Caki2 (cell line): Measurements from ENCODE around the gene TMEM255B. TPM values are rescaled to one million over a fixed set of nuclear protein-coding genes. Genes with fewer than 3 reads are reported as not detected.
"Not testable (repeated sequence)": the region's sequence is repeated elsewhere in the genome, so short reads cannot be mapped to it uniquely, and the experiment has no call there.

Experiments used
- DNase-seq: peaks from one replicate; pipeline ENCODE4 v3.0.0-alpha.2; 2015; ENCODE audit warnings: low read depth
- in situ Hi-C: cut with HindIII; loops from 2 replicates; pipeline ENCODE4 v1.10.0; 2016; ENCODE audit warnings: low sequenced_read_pairs, low pct_unique_long_range_greater_than_20kb, mixed read lengths
- total RNA-seq: library from RNA; depleted of rRNA; stranded (reverse); fragments of >200 nt; shearing (Covaris generic); gene quantifications from 2 replicates; pipeline ENCODE4 v1.2.3, GENCODE V29; 2014; ENCODE audit warnings: low replicate concordance

TMEM255B gene
- total RNA-seq, 1 experiment from 2014 or later = not detected

DNA sequence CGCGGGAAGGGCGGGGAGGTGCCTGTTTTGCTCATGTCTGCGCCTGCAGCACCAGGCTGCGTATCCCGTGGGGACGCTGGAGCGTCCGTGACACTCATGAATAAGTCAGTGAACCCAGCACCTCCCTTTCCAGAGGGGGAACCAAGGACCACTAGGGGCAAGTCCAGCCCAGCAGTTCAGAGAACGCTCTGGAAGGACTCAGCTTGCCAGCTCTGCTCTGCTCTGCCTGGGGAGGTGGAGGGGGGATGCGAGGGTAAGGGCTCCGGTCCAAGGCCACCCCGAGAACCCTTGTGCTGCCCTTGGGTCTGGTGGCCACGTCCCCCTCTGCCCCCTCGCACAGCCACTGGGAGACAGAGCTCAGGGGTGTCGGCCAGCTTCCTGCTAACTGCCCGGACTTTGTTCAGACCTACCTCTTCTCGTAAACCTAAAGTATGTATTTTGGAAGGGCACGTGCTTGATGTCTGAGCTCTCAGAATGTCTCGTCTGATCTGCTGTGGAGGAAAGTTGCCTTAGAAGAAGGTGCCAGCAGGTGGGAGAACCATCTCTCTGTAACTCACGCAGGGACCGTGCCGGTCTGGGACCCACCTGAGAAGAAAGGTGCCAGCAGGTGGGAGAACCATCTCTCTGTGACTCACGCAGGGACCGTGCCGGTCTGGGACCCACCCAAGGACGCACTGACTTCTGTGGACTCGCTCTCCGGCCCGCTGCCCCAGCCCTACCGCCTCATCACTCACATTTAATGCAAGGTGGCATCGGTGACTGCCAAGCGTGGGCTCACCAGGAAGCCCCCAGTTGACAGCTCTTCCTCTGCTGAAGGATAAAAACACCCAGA is 34.1 kb downstream of the TMEM255B start:
- no peak for DNase-seq
- in situ Hi-C loops = no loop called here

DNA sequence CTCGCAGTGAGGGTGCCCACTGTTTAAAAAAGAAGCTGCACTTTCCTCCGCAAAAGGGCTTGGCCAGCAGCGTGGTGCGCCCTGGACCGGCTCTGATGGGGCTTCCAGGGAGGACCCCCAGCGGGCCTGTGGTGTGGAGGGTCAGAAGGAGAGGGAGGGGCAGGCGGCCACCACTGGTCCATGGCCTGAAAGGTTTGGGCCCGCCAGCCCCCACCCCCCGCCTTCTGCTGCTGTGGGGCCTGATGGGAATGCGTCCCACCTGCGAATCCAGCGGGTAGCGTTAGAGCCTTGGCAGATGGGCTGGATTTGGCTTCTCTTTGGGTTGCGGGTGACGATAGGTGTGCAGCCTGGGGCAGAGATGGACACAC is 34.7 kb downstream of the TMEM255B start:
- DNase-seq = no peak
- in situ Hi-C loops = no loop called here

DNA sequence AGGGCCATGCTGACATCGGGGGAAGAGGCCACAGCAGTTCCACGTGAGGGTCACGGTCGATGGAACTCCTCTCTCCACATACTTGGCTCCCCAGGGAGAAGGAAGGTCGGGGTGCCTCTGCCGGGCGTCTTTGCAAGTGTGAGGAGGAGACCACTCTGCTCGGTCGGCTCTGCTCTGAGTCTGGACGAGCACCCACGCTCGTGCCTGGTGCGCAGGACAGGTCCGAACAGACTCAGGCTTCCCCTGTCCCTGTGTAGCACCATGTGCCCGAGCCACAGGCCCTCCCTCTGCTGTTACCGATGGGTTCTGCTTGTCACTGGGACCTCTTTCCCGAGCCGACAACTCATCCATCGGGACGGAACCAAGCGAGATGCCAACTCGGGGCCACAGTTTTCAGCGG is 35.1 kb downstream of the TMEM255B start:
- no peak for DNase-seq
- in situ Hi-C loops = no loop called here

DNA sequence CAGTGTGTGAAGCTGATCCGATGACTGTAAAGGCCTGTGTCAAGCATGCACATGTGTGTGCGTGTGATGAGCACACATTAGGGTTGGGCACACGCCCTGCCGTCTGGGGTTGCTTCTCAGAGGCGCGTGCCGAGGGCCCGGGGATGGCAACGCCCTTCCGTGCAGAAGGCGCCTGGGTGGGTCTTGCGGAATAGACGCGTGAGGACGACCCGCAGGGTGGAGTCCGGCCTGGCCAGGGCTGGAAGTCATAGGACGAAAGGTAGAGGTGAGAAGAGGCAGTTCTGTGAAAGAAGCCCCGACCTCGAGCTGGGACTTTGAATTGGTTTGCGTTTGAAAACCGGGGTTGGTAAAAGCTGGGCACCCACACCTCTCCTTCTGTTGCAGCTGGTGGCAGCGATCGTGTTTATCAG is 35.7 kb downstream of the TMEM255B start:
- no peak for DNase-seq
- in situ Hi-C loops = no loop called here

DNA sequence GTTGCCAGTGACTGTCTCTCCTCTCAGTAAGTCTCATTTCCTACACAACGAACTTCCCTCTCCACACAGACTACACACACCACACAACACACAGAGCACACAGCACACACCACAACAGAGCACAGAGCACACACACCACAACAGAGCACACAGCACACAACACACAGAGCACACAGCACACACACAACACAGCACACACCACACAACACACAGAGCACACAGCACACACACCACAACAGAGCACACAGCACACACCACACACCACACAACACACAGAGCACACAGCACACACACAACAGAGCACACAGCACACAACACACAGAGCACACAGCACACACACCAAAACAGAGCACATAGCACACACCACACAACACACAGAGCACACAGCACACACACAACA is 36.3 kb downstream of the TMEM255B start:
- DNase-seq, in situ Hi-C loops: not testable (repeated sequence)

DNA sequence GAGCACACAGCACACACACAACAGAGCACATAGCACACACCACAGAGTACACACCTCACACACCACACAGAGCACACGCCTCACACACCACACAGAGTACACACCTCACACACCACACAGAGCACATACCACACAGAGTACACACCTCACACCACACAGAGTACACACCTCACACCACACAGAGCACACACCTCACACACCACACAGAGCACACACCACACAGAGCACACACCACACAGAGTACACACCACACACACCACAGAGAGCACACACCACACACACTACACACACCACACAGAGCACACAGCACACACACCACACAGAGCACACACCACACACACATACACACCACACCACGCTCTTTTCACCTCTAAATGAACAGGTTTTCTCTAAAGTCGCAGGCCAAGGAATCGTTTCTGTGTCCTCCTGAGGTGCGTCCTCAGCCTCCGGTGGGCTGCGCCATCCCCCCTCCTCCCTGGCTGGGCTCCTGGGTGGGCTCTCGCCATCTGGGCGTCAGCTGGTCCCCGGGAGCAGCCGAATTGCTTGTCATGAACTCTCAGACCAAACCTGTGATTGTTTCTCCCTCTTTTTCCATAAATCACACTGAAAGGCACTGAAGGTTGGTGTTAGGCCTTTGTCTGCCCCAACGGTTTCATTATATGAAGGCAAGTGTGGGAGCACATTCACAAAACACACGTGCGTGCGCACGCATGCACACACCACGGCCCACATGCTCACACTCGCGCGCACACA is 37.4 kb downstream of the TMEM255B start:
- no peak for DNase-seq
- in situ Hi-C loops = no loop called here

DNA sequence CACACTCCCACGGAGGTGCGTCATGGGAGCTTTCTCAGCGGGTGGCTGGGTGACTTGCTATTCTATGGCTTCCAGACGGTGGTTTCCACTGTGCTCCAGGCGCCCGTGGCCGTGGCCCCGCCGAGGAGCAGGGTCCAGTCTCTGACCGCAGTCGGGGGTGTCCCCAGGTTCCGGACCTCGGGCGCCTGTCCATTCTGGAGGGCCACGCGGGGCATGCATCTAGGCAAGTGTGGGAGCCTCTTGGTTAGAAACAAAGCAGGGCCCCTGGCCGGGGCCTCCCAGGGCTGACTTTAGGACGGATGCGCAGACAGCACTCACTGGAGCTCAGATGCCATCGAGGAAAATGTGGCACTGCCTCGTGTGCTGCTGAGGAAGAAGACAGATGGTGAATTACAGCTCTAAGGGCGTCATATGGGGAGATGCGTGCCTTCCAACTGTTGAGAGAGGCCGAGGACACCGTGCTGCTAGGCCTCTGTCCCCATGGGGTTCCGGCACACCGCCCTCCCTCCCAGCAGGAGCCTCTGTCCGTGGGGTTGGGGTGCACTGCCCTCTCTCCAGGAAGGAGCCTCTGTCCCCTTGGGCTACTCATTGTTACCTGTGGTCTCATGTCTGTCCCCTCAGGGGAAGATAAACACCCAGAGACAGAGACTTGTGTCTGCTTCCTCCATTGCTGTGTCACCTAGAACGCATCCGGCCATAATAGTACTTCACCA is 38.1 kb downstream of the TMEM255B start:
- DNase-seq = no peak
- in situ Hi-C loops = no loop called here

DNA sequence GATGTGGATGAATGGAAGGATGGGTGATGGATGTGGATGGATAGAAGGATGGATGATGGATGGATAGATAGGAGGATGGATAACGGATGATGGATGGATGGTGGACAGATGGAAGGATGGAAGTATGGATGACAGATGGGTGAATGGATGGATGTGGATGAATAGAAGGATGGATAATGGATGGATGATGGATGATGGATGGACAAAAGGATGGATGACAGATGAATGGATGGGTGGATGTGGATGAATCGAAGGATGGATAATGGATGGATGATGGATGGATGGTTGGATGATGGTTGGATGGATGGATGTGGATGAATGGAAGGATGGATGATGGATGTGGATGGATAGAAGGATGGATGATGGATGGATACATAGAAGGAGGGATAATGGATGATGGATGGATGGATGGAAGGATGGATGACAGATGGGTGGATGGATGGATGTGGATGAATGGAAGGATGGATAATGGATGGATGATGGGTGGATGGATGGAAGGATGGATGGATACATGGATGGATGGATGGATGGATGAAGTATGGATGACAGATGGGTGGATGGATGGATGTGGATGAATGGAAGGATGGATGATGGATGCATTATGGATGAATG is 39.3 kb downstream of the TMEM255B start:
- in situ Hi-C loops = no loop called here
- no peak for DNase-seq

DNA sequence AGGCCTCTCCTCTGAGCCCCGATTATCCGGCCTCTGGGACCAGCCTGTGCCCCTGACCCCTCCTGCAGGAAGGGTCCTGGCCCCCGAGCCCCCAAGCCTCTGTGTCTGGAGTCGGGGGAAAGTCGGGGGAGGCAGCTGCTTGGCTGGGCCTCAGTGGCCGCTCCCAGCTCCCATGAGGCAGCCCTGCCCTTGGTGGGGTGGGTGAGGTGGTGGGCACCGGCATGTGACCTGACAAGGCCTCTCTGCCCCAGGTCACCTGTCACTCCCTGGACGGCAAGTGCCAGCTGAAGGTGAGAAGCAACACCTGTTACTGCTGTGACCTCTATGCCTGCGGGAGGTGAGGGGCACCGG is 41.5 kb downstream of the TMEM255B start:
- in situ Hi-C loops = no loop called here
- DNase-seq = no peak

DNA sequence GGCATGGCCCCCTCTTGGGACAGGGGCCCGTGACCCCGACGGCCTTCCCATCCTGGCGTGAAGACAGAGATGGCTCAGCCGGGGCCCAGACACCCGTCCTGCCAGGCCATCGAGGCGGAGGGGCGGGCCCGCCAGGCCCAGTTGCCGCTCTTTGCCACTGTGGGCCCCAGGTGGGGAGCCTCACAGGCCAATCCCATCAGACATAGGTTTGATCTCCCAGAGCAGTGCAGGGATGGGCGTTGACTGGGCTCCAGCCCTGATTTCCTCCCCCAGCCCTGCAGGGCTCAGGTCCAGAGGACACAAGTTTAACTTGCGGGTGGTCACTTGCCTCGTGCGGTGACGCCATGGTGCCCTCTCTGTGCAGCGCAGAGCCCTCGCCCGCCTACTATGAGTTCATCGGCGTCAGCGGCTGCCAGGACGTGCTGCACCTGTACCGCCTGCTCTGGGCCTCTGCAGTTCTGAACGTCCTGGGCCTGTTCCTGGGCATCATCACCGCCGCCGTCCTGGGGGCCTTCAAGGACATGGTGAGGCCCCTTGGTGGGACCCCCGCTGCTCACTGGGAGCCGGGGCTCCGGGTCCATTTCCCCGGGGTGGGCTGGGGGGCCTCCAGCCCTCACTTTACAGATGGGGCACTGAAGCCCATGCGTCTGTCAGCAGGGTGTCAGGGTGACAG is 42.4 kb downstream of the TMEM255B start:
- in situ Hi-C loops = no loop called here
- no peak for DNase-seq

DNA sequence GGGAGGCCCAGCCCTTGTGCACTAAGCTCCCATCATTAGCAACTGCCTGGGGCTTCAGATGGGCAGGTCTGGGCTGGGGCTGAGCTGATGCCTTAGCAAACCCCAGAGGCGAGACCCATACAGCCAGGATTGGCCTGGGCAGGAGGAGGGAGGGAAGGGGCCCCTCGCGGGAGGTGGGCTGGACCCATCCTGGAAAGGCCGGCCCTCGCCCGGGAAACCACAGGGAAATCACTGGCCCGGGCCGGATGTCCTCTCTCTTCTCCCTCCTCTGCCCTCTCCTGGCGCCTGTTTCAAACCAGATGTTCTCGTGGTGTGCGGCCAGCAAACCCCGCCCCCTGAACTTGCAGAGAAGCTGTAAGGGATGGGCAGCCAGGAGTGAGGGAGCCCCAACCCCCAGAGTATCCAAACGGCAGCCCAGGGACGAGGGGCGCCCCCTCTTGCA is 43.1 kb downstream of the TMEM255B start:
- peak; percentile 29 for DNase-seq
- in situ Hi-C loops = no loop called here

DNA sequence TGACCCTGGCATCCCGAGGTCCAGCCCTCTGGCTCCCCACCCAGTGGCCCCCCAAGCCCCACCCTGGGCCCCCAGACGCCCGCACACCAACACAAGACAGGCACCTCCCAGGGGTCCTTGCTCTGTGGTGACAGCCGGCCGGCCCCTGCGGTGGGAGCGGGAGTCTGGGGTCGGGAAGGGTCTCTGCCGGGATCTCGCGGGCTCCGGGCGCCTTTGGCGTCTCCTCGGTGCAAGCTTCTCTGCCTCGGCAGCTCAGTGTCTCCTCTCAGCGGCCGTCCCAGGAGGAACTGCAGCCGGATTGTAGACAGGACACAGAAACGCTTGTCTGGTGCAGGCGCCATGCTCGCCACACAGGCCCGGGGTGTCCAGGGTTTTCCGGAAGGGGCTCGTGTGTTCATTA is 43.7 kb downstream of the TMEM255B start:
- DNase-seq = no peak
- in situ Hi-C loops = no loop called here

DNA sequence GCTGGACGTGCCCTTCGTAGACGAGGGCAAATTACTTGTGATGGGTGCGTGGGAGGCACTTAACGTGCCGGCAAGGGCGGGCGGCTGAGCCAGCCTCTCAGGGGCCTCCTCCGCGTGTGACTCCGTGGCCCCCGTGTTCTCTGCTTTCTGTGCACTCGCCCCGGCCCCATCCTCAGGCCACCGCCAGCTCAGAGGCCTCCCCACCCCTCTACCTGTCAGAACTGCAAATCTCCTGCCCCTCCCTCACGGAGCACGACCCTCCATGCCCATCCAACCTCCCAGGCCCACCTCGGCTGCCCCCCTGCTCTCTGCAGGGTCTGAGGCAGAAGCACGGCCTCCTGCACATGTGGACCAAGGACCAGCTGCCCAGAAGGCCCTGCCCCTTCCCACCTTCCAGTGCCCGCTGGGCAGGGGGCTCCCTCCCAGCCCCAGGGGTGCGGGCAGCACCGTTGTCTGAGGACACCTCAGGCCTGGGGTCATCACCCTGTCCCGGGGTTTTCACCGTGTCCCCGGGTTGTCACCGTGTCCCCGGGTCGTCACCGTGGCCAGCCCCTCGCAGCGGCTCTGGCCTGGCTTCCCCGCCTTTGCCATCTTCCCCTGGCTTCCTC is 44.5 kb downstream of the TMEM255B start:
- in situ Hi-C loops = no loop called here
- DNase-seq = no peak

DNA sequence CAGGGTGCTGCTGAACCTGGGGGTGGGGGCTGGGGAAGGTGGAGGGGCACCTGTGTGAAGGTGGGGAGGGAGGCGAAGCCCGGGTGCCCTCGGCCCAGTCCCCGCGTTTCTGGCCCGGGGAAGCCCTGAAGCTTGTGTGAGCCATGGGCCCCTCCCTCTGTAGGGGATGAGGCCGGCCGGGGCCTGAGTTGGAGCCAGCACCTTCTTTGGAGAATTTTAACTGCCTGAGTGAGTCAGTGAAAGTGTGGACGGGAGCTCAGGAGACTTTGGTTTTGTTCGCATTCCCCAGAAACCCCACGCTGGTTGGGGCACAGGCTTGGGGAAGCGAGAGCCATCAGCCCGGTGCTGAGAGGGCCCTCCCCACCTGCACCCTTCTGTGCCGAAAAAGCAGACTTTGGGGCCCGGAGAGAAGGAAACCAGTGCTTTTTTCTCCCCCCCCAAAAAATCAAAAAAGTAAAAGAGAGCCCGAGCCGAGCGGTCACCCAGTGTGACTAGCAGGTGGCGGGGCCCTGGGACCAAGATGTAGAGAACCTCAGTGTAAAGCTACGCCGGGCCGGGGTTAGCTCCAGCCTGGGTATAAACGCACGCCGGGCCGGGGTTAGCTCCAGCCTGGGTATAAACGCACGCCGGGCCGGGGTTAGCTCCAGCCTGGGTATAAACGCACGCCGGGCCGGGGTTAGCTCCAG is 45.1 kb downstream of the TMEM255B start:
- no peak for DNase-seq
- in situ Hi-C loops = no loop called here

DNA sequence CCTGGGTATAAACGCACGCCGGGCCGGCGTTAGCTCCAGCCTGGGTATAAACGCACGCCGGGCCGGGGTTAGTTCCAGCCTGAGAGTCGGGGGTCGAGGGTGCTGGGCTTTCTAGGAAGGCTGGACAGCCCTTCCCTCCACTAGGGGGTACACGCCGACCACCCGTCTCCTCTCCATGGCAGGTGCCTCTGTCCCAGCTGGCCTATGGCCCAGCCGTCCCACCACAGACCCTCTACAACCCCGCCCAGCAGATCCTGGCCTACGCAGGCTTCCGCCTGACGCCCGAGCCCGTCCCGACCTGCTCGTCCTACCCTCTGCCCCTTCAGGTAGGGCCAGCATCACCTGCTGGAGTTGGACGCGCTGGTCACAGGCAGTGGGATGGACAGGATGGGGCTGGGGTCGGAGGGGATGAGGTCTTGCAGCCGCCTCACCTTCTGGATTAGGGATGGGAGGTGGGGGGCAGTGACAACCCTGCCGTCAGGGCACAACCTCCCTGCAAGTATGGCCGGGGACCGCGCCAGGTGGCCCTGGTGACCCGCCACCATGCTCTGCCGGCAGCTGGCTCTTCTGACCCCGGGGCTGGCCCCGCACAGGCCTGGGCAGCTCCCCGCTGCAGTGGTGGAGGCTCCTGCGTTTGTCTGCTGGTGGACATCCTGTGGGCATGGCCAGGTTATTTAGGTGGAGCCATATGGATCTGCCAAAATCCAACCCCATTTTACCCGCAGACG is 45.8 kb downstream of the TMEM255B start:
- in situ Hi-C loops = no loop called here
- DNase-seq = no peak

DNA sequence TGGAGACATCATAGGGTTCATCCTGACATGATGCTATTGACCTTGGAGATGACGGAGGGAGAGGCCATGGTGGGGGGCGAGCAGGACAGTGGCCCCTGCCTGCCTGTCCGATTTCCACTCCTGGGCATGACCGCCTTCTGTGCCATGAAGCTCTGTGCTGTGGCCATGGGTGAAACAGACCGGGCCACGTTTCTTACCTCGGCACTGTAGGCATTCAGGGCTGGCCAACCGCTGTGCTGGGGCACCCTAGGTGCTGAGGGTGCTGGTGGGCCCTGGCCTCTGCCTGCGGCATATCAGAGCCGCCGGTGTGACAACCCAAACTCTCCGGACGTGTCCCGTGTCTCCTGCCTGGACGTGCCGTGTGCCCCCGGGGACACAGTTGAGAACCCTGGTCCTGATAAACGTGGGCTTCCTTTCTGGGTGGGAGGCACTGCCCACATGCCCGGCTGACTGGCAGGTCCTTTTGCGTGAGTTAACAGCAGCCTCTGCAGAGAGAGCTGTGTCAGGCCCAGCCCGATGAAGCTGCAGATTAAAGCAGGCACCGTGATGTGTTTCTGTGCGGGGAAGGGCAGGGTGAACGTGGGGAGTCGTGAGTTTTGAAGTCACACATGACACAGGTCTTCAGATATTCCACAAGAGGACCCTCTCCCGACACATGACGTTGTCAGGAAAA is 46.5 kb downstream of the TMEM255B start:
- DNase-seq = no peak
- in situ Hi-C loops = no loop called here
